Measurements from ENCODE around the gene EMILIN2. TPM values are rescaled to one million over a fixed set of nuclear protein-coding genes. Genes with fewer than 3 reads are reported as not detected.

EMILIN2 gene
- total RNA-seq, 1 donor from 2014 or later, result 29.6 TPM

DNA sequence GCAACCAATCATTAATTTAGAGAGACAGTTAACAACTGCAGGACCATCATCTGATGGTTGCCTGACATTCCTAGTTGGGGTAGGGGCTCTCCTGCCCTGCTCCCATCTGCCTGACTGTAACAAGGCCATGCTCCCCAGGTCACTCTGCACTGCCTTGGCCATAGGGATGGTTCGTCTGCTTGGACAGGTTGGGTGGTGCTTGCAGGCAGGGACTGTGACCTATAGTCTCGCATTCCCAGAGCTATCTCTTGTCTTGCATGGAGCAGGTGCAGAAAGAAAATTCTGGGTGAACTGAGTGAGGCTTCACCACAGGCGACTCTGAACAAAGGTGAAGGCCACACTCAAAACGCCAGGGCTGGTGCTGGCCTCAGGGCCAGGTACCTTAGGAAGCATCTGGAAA lies 64.7 kb downstream of the EMILIN2 start:
- peaks cover 17% of the 10 kb centered on the region for H3K36me3 ChIP-seq (ENCODE audit: insufficient read depth, low read length)
- no peaks in the 10 kb centered on the region for H3K9me3 Mint-ChIP-seq (ENCODE audit: unreplicated experiment)

GRCh38 chr18:2912357-2913299 lies 65.8 kb downstream of the EMILIN2 start:
- Mint-ChIP-seq H3K4me1 (ENCODE audit: low read depth, unreplicated experiment) (peaks cover 5% of the 10 kb centered on the region), H3K9me3 (ENCODE audit: unreplicated experiment) (no peaks in the 10 kb centered on the region), H3K36me3 (ENCODE audit: low read depth, unreplicated experiment) (peaks cover 11% of the 10 kb centered on the region), H3K27me3 (ENCODE audit: low read depth, unreplicated experiment) (peaks cover 6% of the 10 kb centered on the region), H3K4me3 (ENCODE audit: unreplicated experiment) (no peak overlapping the region), H3K27ac (ENCODE audit: unreplicated experiment) (no peak overlapping the region)
- Histone ChIP-seq H3K9me3 (ENCODE audit: insufficient read depth, low read depth, low read length) (no peaks in the 10 kb centered on the region), H4K20me1 (ENCODE audit: insufficient read depth, low read length) (peaks cover 39% of the 10 kb centered on the region), H3K36me3 (ENCODE audit: insufficient read depth, low read length) (peaks cover 18% of the 10 kb centered on the region), H3K4me1 (ENCODE audit: insufficient read depth, low read length) (peaks cover 9% of the 10 kb centered on the region), H3K4me3 (ENCODE audit: insufficient read depth, low read depth, low read length) (no peak overlapping the region), H3K9ac (ENCODE audit: low read length) (no peak overlapping the region), H3K79me2 (ENCODE audit: insufficient read depth, low read length) (no peaks in the 10 kb centered on the region), H3K4me2 (ENCODE audit: low read length) (no peak overlapping the region), H2AFZ (ENCODE audit: low read depth, low read length) (no peak overlapping the region), H3K27ac (ENCODE audit: low read depth, low read length) (no peak overlapping the region), H3K27me3 (ENCODE audit: insufficient read depth, low read length) (no peaks in the 10 kb centered on the region)
- FAIRE-seq, result no peak
- TF ChIP-seq, protein P1, sequence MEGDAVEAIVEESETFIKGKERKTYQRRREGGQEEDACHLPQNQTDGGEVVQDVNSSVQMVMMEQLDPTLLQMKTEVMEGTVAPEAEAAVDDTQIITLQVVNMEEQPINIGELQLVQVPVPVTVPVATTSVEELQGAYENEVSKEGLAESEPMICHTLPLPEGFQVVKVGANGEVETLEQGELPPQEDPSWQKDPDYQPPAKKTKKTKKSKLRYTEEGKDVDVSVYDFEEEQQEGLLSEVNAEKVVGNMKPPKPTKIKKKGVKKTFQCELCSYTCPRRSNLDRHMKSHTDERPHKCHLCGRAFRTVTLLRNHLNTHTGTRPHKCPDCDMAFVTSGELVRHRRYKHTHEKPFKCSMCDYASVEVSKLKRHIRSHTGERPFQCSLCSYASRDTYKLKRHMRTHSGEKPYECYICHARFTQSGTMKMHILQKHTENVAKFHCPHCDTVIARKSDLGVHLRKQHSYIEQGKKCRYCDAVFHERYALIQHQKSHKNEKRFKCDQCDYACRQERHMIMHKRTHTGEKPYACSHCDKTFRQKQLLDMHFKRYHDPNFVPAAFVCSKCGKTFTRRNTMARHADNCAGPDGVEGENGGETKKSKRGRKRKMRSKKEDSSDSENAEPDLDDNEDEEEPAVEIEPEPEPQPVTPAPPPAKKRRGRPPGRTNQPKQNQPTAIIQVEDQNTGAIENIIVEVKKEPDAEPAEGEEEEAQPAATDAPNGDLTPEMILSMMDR (IDR thresholded peaks at IDR 0.05; ENCODE audit: insufficient read depth, low read depth, low read length), result no peak
- no peak for TF ChIP-seq EZH2 (IDR thresholded peaks at IDR 0.05; ENCODE audit: insufficient read depth, low read length)
- DNase-seq (ENCODE audit: low read depth), result no peak

More for the DNA sequence above, 64.7 kb downstream of the EMILIN2 start:
- DNase-seq (ENCODE audit: low read depth), result no peak
- H3K4me3 ChIP-seq (ENCODE audit: insufficient read depth, low read depth, low read length), result no peak overlapping the region
- no peak overlapping the region for H3K4me3 Mint-ChIP-seq (ENCODE audit: unreplicated experiment)
- no peak for FAIRE-seq
- TF ChIP-seq, protein P1 (IDR thresholded peaks at IDR 0.05; ENCODE audit: insufficient read depth, low read depth, low read length), result no peak
- TF ChIP-seq EZH2 (IDR thresholded peaks at IDR 0.05; ENCODE audit: insufficient read depth, low read length), result no peak
- no peak overlapping the region for H2AFZ ChIP-seq (ENCODE audit: low read depth, low read length)
- no peak overlapping the region for H3K27ac Mint-ChIP-seq (ENCODE audit: unreplicated experiment)
- no peaks in the 10 kb centered on the region for H3K27me3 ChIP-seq (ENCODE audit: insufficient read depth, low read length)
- H3K4me1 Mint-ChIP-seq (ENCODE audit: low read depth, unreplicated experiment), result peaks cover 3% of the 10 kb centered on the region
- no peak overlapping the region for H3K27ac ChIP-seq (ENCODE audit: low read depth, low read length)
- H3K36me3 Mint-ChIP-seq (ENCODE audit: low read depth, unreplicated experiment), result peaks cover 11% of the 10 kb centered on the region
- no peaks in the 10 kb centered on the region for H3K9me3 ChIP-seq (ENCODE audit: insufficient read depth, low read depth, low read length)
- H3K9ac ChIP-seq (ENCODE audit: low read length), result no peak overlapping the region
- H3K27me3 Mint-ChIP-seq (ENCODE audit: low read depth, unreplicated experiment), result peaks cover 12% of the 10 kb centered on the region
- H3K4me1 ChIP-seq (ENCODE audit: insufficient read depth, low read length), result peaks cover 15% of the 10 kb centered on the region
- no peak overlapping the region for H3K4me2 ChIP-seq (ENCODE audit: low read length)
- H3K79me2 ChIP-seq (ENCODE audit: insufficient read depth, low read length), result no peaks in the 10 kb centered on the region
- peaks cover 45% of the 10 kb centered on the region for H4K20me1 ChIP-seq (ENCODE audit: insufficient read depth, low read length)

Data from astrocyte (in vitro differentiated cells and primary cell).